Gastrocnemius medialis (tissue), 4 donors: ENCODE data around the gene CHML. TPM values are rescaled to one million over a fixed set of nuclear protein-coding genes. Genes with fewer than 3 reads are reported as not detected.

ENCODE experiments used
- ATAC-seq, 2 donors: fragments of 150-250 bp; one replicate each; pipeline ENCODE4 v1.9.1; 2016
- DNase-seq, 2 donors: peaks; one replicate each; pipeline ENCODE4 v3.0.0-alpha.2; 2019
- H3K27ac ChIP-seq, 4 donors: fragments of 200-600 bp; sonication (generic); 1 replicate in 1 of 4; 2 replicates in 3 of 4; pipeline ENCODE4 v1.5.1; 2016 to 2018; ENCODE audit warnings: mild to moderate bottlenecking in 2 of 4, moderate library complexity in 1 of 4
- H3K27me3 ChIP-seq, 3 donors: fragments of 200-600 bp; sonication (generic) in 2 of 3; 1 replicate in 1 of 3; 2 replicates in 2 of 3; pipeline versions ENCODE4 v1.5.1 to v1.6.0; 2016 to 2019; ENCODE audit warnings: mild to moderate bottlenecking in 1 of 3, moderate library complexity in 1 of 3
- H3K36me3 ChIP-seq, 2 donors: fragments of 200-600 bp; sonication (generic) in 1 of 2; one replicate each; pipeline ENCODE4 v1.5.1; 2017 to 2018
- H3K4me1 ChIP-seq, 2 donors: fragments of 200-600 bp; sonication (generic) in 1 of 2; one replicate each; pipeline ENCODE4 v1.5.1; 2016 to 2017; ENCODE audit warnings: mild to moderate bottlenecking in 2 of 2
- H3K4me3 ChIP-seq, 4 donors: fragments of 200-600 bp; sonication (generic) in 3 of 4; 1 replicate in 1 of 4; 2 replicates in 3 of 4; pipeline ENCODE4 v1.5.1; 2016 to 2019; ENCODE audit warnings: mild to moderate bottlenecking in 2 of 4
- H3K9me3 ChIP-seq, 3 donors: fragments of 200-600 bp; sonication (generic) in 2 of 3; 1 replicate in 1 of 3; 2 replicates in 2 of 3; pipeline ENCODE4 v1.5.1; 2016 to 2019
- CTCF ChIP-seq, 5 experiments: fragments of 450-650 bp in 3 of 5; fragments of 200-600 bp in 2 of 5; sonication (generic) in 2 of 5; IDR thresholded peaks in 4 of 5; conservative IDR thresholded peaks in 1 of 5; 1 replicate in 4 of 5; 2 replicates in 1 of 5; pipeline ENCODE4 v1.5.1; 2016 to 2019; ENCODE audit warnings: antibody characterized with exemption in 5 of 5, mild to moderate bottlenecking in 3 of 5, moderate library complexity in 3 of 5
- POLR2A ChIP-seq, 2 donors: fragments of 450-650 bp; IDR thresholded peaks; one replicate each; pipeline ENCODE4 v1.6.1; 2017; ENCODE audit warnings: antibody characterized with exemption in 2 of 2, mild to moderate bottlenecking in 2 of 2, moderate library complexity in 2 of 2
- in situ Hi-C, 4 donors: fragments of 200-750 bp; cut with MboI; loops; one replicate each; pipeline versions ENCODE4 v1.15.0 to v1.8.0; 2017; ENCODE audit warnings: low sequenced_read_pairs in 4 of 4
- intact Hi-C: fragments of 100-400 bp; cut with DNase I; formaldehyde crosslinking; loops from one replicate; pipeline ENCODE4 v1.15.1; 2023; ENCODE audit warnings: low total_unique reads
- total RNA-seq, 4 donors: library from RNA; depleted of rRNA; stranded (reverse); fragments of >200 nt; gene quantifications; one replicate each; pipeline versions ENCODE4 v1.1.0 to v1.2.3, GENCODE V29; 2016

Gene CHML
- total RNA-seq, 4 donors from 2014 or later, result 3.2 to 6.5 (median 4.8) TPM

- Histone ChIP-seq H3K36me3 (no peaks in the 10 kb centered on the region), H3K4me1 (no peaks in the 10 kb centered on the region), H3K27me3 (no peaks in the 10 kb centered on the region), H3K9me3 (no peaks in the 10 kb centered on the region), H3K4me3 (no peak overlapping the region), H3K27ac (no peak overlapping the region)
- in situ Hi-C loops (no loop called here), intact Hi-C loops (no loop called here)
- no peak for DNase-seq
- no peak for ATAC-seq
- no peak for TF ChIP-seq CTCF (IDR thresholded peaks at IDR 0.05 in 4 of 5, conservative IDR thresholded peaks at IDR 0.05 in 1 of 5)
- no peak for TF ChIP-seq POLR2A (IDR thresholded peaks at IDR 0.05)
Measured at GRCh38 chr1:241592273-241592958, 47.8 kb downstream of the CHML start.

GRCh38 chr1:241591736-241592135 lies 48.4 kb downstream of the CHML start:
- no peak overlapping the region for H3K4me3 ChIP-seq
- H3K27ac ChIP-seq, result no peak overlapping the region
- no peak for DNase-seq
- TF ChIP-seq POLR2A (IDR thresholded peaks at IDR 0.05) (no peak), CTCF (IDR thresholded peaks at IDR 0.05 in 4 of 5, conservative IDR thresholded peaks at IDR 0.05 in 1 of 5) (no peak)
- no peaks in the 10 kb centered on the region for H3K27me3 ChIP-seq
- no peaks in the 10 kb centered on the region for H3K9me3 ChIP-seq
- in situ Hi-C loops, result no loop called here
- ATAC-seq, result no peak
- no peaks in the 10 kb centered on the region for H3K36me3 ChIP-seq
- intact Hi-C loops, result no loop called here
- H3K4me1 ChIP-seq, result no peaks in the 10 kb centered on the region

GRCh38 chr1:241591317-241591716 lies 48.9 kb downstream of the CHML start:
- no peaks in the 10 kb centered on the region for H3K9me3 ChIP-seq
- in situ Hi-C loops (no loop called here), intact Hi-C loops (no loop called here)
- ATAC-seq (no peak), DNase-seq (no peak)
- no peaks in the 10 kb centered on the region for H3K27me3 ChIP-seq
- no peaks in the 10 kb centered on the region for H3K4me1 ChIP-seq
- H3K36me3 ChIP-seq, result no peaks in the 10 kb centered on the region
- H3K27ac ChIP-seq, result no peak overlapping the region
- TF ChIP-seq POLR2A (IDR thresholded peaks at IDR 0.05) (no peak), CTCF (IDR thresholded peaks at IDR 0.05 in 4 of 5, conservative IDR thresholded peaks at IDR 0.05 in 1 of 5) (no peak)
- no peak overlapping the region for H3K4me3 ChIP-seq

GRCh38 chr1:241590719-241591118 lies 49.5 kb downstream of the CHML start:
- TF ChIP-seq CTCF (IDR thresholded peaks at IDR 0.05 in 4 of 5, conservative IDR thresholded peaks at IDR 0.05 in 1 of 5) (no peak), POLR2A (IDR thresholded peaks at IDR 0.05) (no peak)
- intact Hi-C loops (no loop called here), in situ Hi-C loops (no loop called here)
- no peaks in the 10 kb centered on the region for H3K27me3 ChIP-seq
- H3K9me3 ChIP-seq, result no peaks in the 10 kb centered on the region
- H3K4me3 ChIP-seq, result no peak overlapping the region
- H3K27ac ChIP-seq, result no peak overlapping the region
- no peaks in the 10 kb centered on the region for H3K4me1 ChIP-seq
- no peaks in the 10 kb centered on the region for H3K36me3 ChIP-seq
- DNase-seq, result no peak
- ATAC-seq, result no peak

Other genes starting within 250 kb of the CHML start
- gene FH, start 120.6 kb downstream of the CHML start, total RNA-seq, result 100 to 1,000 TPM in 3 of 4 donors, 10 to 100 TPM in 1; 93.0 to 166 (median 112) TPM
- gene KMO, start 108.0 kb downstream of the CHML start, total RNA-seq, result under 1 TPM in 1 of 4 donors, not detected in 3; 0.16 TPM
- gene OPN3, start within 50 bp of the CHML start, total RNA-seq, result 1 to 10 TPM; 4.6 to 9.6 (median 5.8) TPM
- under 1 TPM in 1 of 4 donors, not detected in 3; 0.22 TPM for gene WDR64, start 11.9 kb upstream of the CHML start, total RNA-seq
- under 1 TPM in 2 of 4 donors, not detected in 2; 0.20 TPM for gene EXO1, start 207.8 kb upstream of the CHML start, total RNA-seq